Aorta (tissue), 5 donors: Measurements from ENCODE around the gene GBE1. TPM values are rescaled to one million over a fixed set of nuclear protein-coding genes. Genes with fewer than 3 reads are reported as not detected.

Experiments used
- ATAC-seq: fragments of 200-7000 bp; cut with Tn5 transposase; one replicate; pipeline ENCODE4 v1.9.1; 2022; ENCODE audit warnings: moderate library complexity; ENCODE audit not compliant: low FRiP score
- DNase-seq, 2 donors: peaks; one replicate each; pipeline ENCODE4 v3.0.0-alpha.2; 2020
- H3K27ac ChIP-seq, 2 donors: one replicate each; pipeline ENCODE4 v1.5.1; 2013; ENCODE audit warnings: low read length in 2 of 2, mild to moderate bottlenecking in 2 of 2, moderate library complexity in 2 of 2, control low read depth in 1 of 2, inconsistent platforms in 1 of 2, low read depth in 1 of 2
- H3K27me3 ChIP-seq, 2 donors: one replicate each; pipeline ENCODE4 v1.6.1; 2013; ENCODE audit warnings: control low read depth in 1 of 2, low read length in 1 of 2, mild to moderate bottlenecking in 1 of 2, moderate library complexity in 1 of 2; ENCODE audit not compliant: insufficient read depth in 2 of 2, control insufficient read depth in 1 of 2
- H3K36me3 ChIP-seq, 2 donors: one replicate each; pipeline ENCODE4 v1.6.1; 2013; ENCODE audit warnings: control low read depth in 1 of 2, low read length in 1 of 2, mild to moderate bottlenecking in 1 of 2; ENCODE audit not compliant: insufficient read depth in 2 of 2, control insufficient read depth in 1 of 2
- H3K4me1 ChIP-seq, 2 donors: one replicate each; pipeline ENCODE4 v1.6.1; 2013; ENCODE audit warnings: low read length in 2 of 2, control low read depth in 1 of 2, mild to moderate bottlenecking in 1 of 2, moderate library complexity in 1 of 2; ENCODE audit not compliant: insufficient read depth in 2 of 2, control insufficient read depth in 1 of 2
- H3K4me3 ChIP-seq, 2 donors: one replicate each; pipeline ENCODE4 v1.5.1; 2013; ENCODE audit warnings: low read length in 2 of 2, control low read depth in 1 of 2, mild to moderate bottlenecking in 1 of 2
- H3K9me3 ChIP-seq: one replicate; pipeline ENCODE4 v1.6.1; 2013; ENCODE audit warnings: mild to moderate bottlenecking, low read length; ENCODE audit not compliant: control insufficient read depth
- WGBS, 2 donors: extraction: QIAGEN DNeasy Blood & Tissue Kit; methylation state at CpG; one replicate each; pipeline ENCODE4 v1.1.7; 2013; 5-methylcytosine and 5-hydroxymethylcytosine counted together
- intact Hi-C, 2 donors: fragments of 100-400 bp; cut with DNase I; formaldehyde crosslinking; loops; one replicate each; pipeline versions ENCODE4 v1.14.2 to v1.15.0; 2022
- polyA plus RNA-seq, 2 donors: library from polyadenylated mRNA; stranded (reverse); fragments of 200-250 nt; gene quantifications; one replicate each; pipeline ENCODE4 v1.2.3, GENCODE V29; 2013
- total RNA-seq, 2 donors: library from RNA; stranded (reverse); fragmentation: NEBNext Ultra II Directional; extraction: Animal tissue kit (Norgen Biotek cat#: 25700); gene quantifications; one replicate each; pipeline ENCODE4 v1.2.1, GENCODE V29; 2021
- donor health status: healthy with polysubstance abuse.
- donor health status: Bipolar disorder and iron deficiency.
- donor health status: DM: no; HTN: no; CAD: no.
- donor health status: DM: no; HTN: no; CAD: no.
- donor health status: DM: yes; HTN: yes; CAD: no.

The GBE1 gene
- total and polyA plus RNA-seq, 4 donors = 29.3 to 103 (median 58.0) TPM

DNA sequence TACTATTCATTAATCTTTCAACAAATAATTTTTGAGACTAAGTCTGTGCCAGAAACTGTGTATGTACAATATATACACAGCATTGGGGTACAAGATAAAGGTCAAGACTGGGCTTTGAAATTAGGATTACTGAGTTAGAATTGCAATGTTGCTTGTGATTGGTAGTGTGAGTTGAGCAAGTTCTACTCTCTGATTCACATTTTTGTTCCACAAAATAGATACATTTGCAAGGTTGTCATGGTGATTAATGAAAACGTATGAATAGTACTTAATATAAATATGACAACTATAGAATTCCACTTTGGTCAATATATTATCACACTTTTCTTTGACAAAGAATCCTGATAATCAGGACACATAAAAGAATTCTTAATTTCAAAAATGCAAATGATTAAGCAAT is 314.6 kb downstream of the GBE1 start:
- Histone ChIP-seq H3K9me3 (no peaks in the 10 kb centered on the region), H3K36me3 (no peaks in the 10 kb centered on the region), H3K27me3 (no peaks in the 10 kb centered on the region), H3K4me3 (no peak overlapping the region), H3K4me1 (peaks cover 0 to 5% of the 10 kb centered on the region in 2 donors), H3K27ac (no peak overlapping the region)
- no peak for DNase-seq
- WGBS, 2 donors = 71 to 75% methylated on average over 1 of the region's 1 CpG
- intact Hi-C loops = no loop called here
- no peak for ATAC-seq

GRCh38 chr3:81445712-81446111 is 315.7 kb downstream of the GBE1 start:
- Histone ChIP-seq H3K4me3 (no peak overlapping the region), H3K27me3 (no peaks in the 10 kb centered on the region), H3K36me3 (no peaks in the 10 kb centered on the region), H3K4me1 (peaks cover 0 to 5% of the 10 kb centered on the region in 2 donors), H3K9me3 (no peaks in the 10 kb centered on the region), H3K27ac (no peak overlapping the region)
- 98 to 99% methylated on average over 4 of the region's 4 CpGs for WGBS, 2 donors
- DNase-seq (no peak), ATAC-seq (no peak)
- intact Hi-C loops = no loop called here

DNA sequence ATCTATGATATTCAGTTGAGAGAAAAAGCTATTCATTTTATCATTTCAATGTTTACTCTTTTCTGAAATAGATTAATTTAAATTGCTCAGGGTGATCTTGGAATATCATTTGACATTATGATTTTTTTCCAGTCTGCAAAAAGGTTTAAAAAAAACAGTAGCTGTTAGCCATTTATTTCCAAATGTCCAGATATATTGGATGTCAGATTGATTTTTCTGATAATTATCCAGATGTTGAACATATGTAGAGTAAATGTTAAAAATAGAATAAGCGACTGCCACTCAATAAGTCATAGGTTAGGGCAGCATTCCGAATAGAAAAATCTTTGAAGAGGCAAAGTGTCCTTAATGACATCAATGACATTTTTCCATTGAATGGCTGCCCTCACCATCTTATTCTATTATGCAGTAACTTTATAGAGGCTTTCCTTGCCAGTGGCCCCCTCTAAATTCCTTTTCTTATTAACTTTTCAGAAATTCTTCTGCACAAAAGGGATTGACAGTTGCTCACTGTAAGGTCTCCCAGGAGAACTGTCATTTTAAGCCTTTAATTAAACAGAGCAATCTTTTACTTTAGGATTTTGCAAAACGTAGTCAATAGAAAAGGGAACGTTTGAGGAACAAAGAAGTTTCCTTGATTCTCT is 316.5 kb downstream of the GBE1 start:
- Histone ChIP-seq H3K36me3 (no peaks in the 10 kb centered on the region), H3K27me3 (no peaks in the 10 kb centered on the region), H3K4me3 (no peak overlapping the region), H3K27ac (no peak overlapping the region), H3K4me1 (peaks cover 0 to 5% of the 10 kb centered on the region in 2 donors), H3K9me3 (no peaks in the 10 kb centered on the region)
- no peak for ATAC-seq
- intact Hi-C loops = no loop called here
- DNase-seq = no peak
- 81 to 83% methylated on average over 4 of the region's 4 CpGs for WGBS, 2 donors

DNA sequence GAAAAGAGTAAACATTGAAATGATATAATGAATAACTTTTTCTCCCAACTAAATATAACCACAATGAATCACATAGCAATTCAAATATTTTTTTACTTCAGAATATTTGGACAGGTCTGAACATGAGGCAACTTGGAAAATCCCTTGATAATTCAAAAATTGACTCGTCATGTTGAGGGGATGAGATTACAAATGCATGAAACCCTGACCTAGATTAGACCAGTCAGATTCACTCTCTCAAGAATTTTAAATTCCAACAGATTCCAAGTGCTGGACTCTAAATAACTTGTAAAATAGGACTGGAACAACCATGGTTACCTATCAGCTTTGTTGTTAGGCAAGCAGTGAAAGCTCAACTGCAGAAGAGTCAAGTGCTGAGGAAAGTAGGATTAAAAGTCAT is 317.5 kb downstream of the GBE1 start:
- H3K4me1 ChIP-seq = peaks cover 0 to 5% of the 10 kb centered on the region in 2 donors
- intact Hi-C loops = no loop called here
- H3K36me3 ChIP-seq = no peaks in the 10 kb centered on the region
- DNase-seq = no peak
- H3K27ac ChIP-seq = peak overlapping the region; percentile 2 to 17
- WGBS, 2 donors = 4 to 7% methylated on average over 1 of the region's 1 CpG
- H3K4me3 ChIP-seq = no peak overlapping the region
- no peaks in the 10 kb centered on the region for H3K27me3 ChIP-seq
- ATAC-seq = peak; percentile 26
- H3K9me3 ChIP-seq = no peaks in the 10 kb centered on the region

DNA sequence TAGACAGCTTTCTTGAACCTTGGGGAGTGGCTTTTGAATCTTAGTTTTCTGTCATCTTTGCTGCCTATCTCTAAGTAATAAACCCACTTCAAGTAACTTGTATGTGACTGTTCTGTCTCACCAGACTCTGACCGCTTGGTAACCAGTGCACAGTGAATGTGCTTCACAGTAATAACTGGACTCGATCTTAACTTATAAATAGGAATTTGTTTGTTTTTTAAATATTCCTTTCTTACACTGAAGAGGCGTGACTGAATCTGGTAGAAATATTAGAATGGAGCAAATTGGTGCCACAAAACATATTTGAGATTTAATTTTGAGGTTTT is 318.0 kb downstream of the GBE1 start:
- Histone ChIP-seq H3K36me3 (no peaks in the 10 kb centered on the region), H3K27ac (peak overlapping the region; percentile 33 to 79), H3K4me3 (no peak overlapping the region), H3K27me3 (no peaks in the 10 kb centered on the region), H3K4me1 (peaks cover 0 to 5% of the 10 kb centered on the region in 2 donors), H3K9me3 (no peaks in the 10 kb centered on the region)
- WGBS, 2 donors = 8 to 10% methylated on average over 3 of the region's 3 CpGs
- intact Hi-C loops = no loop called here
- DNase-seq (no peak), ATAC-seq (no peak)

- H3K36me3 ChIP-seq = no peaks in the 10 kb centered on the region
- no peak for ATAC-seq
- H3K4me3 ChIP-seq = no peak overlapping the region
- peak overlapping the region; percentile 33 to 79 for H3K27ac ChIP-seq
- no peak for DNase-seq
- intact Hi-C loops = no loop called here
- H3K27me3 ChIP-seq = no peaks in the 10 kb centered on the region
- peaks cover 0 to 5% of the 10 kb centered on the region in 2 donors for H3K4me1 ChIP-seq
- H3K9me3 ChIP-seq = no peaks in the 10 kb centered on the region
- 30% methylated on average over 9 of the region's 9 CpGs for WGBS, 2 donors
Measured at GRCh38 chr3:81442758-81443456, 318.5 kb downstream of the GBE1 start.

DNA sequence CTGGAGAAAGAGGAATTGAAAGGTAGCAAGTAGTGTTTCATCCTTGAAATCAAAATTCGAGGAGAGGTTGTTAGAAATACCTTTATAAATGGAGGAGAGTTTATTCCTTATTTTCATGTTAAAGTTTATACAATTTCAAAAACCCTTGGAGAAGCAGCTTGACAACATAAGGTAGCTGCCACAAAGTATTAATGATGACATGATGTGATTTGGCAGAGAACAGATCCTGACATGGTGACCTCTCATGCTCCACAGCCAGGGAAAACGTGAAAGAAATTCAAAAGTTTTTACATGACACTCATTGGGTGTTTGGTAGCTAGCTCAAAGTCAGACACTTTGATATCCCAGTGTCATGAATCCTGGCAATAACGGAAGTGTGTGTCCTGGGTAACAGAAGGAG is 320.8 kb downstream of the GBE1 start:
- Histone ChIP-seq H3K9me3 (no peaks in the 10 kb centered on the region), H3K27ac (no peak overlapping the region), H3K36me3 (no peaks in the 10 kb centered on the region), H3K4me1 (peaks cover 0 to 5% of the 10 kb centered on the region in 2 donors), H3K4me3 (no peak overlapping the region), H3K27me3 (no peaks in the 10 kb centered on the region)
- intact Hi-C loops = no loop called here
- 85 to 87% methylated on average over 3 of the region's 3 CpGs for WGBS, 2 donors
- DNase-seq (no peak), ATAC-seq (no peak)
